HepG2 (cell line): Measurements from ENCODE around the gene HSD11B2. TPM values are rescaled to one million over a fixed set of nuclear protein-coding genes. Genes with fewer than 3 reads are reported as not detected.

ENCODE experiments used
- AHDC1 ChIP-seq: sonication (generic); formaldehyde crosslinking; IDR thresholded peaks from 2 replicates; pipeline ENCODE4 v1.5.1; 2020; ENCODE audit warnings: mild to moderate bottlenecking, missing genetic modification reagents, borderline replicate concordance
- CENPT ChIP-seq: sonication (generic); formaldehyde crosslinking; IDR thresholded peaks from 2 replicates; pipeline ENCODE4 v1.8.0; 2022; ENCODE audit warnings: low read depth, mild to moderate bottlenecking, moderate library complexity, missing genetic modification reagents
- CTCF ChIP-seq: sonication (generic); formaldehyde crosslinking; IDR thresholded peaks from 2 replicates; pipeline ENCODE4 v1.5.0; 2020; ENCODE audit warnings: mild to moderate bottlenecking, missing genetic modification reagents, moderate library complexity
- FOXA3 ChIP-seq: IDR thresholded peaks from 2 replicates; pipeline ENCODE4 v1.6.1; 2016; ENCODE audit warnings: missing genetic modification reagents, missing compliant biosample characterization
- PAX8 ChIP-seq: sonication (generic); formaldehyde crosslinking; IDR thresholded peaks from 2 replicates; pipeline ENCODE4 v1.8.0; 2022; ENCODE audit warnings: mild to moderate bottlenecking, missing genetic modification reagents, borderline replicate concordance
- TEAD3 ChIP-seq: optimal IDR thresholded peaks from 2 replicates; pipeline ENCODE3; 2016; ENCODE audit warnings: borderline replicate concordance
- ZBED4 ChIP-seq: sonication (generic); formaldehyde crosslinking; IDR thresholded peaks from 2 replicates; pipeline ENCODE4 v1.4.0; 2020; ENCODE audit warnings: missing genetic modification reagents, borderline replicate concordance
- ZFP41 ChIP-seq: sonication (generic); formaldehyde crosslinking; IDR thresholded peaks from 2 replicates; pipeline ENCODE4 v1.4.0; 2020; ENCODE audit warnings: mild to moderate bottlenecking, missing genetic modification reagents, borderline replicate concordance
- ZGPAT ChIP-seq: IDR thresholded peaks from 2 replicates; pipeline ENCODE4 v1.6.1; 2016; ENCODE audit warnings: mild to moderate bottlenecking
- ZNF225 ChIP-seq: sonication (generic); formaldehyde crosslinking; IDR thresholded peaks from 2 replicates; pipeline ENCODE4 v1.4.0; 2020; ENCODE audit warnings: mild to moderate bottlenecking, missing genetic modification reagents
- ZNF569 ChIP-seq: sonication (generic); formaldehyde crosslinking; IDR thresholded peaks from 2 replicates; pipeline ENCODE4 v1.5.0; 2020; ENCODE audit warnings: mild to moderate bottlenecking, missing genetic modification reagents, moderate library complexity, borderline replicate concordance
- polyA plus RNA-seq, 8 experiments: library from polyadenylated mRNA; depleted of rRNA in 3 of 8; stranded (reverse) in 7 of 8; unstranded in 1 of 8; fragments of >200 nt; fragmentation: Illumina TruSeq in 4 of 8; extraction: Trizol in 4 of 8; gene quantifications; 2 replicates each; pipeline versions ENCODE4 v1.2.1 to v1.2.3, GENCODE V29; 2011 to 2016; ENCODE audit warnings: low read depth in 4 of 8, missing spikeins in 1 of 8, mixed read lengths in 1 of 8; ENCODE audit not compliant: insufficient read depth in 1 of 8
- total RNA-seq, 5 experiments: library from RNA; depleted of rRNA; stranded (reverse); fragments of >200 nt; fragmentation: Illumina TruSeq; extraction: Trizol; gene quantifications; 2 replicates each; pipeline ENCODE4 v1.2.3, GENCODE V29; 2016; ENCODE audit warnings: low read depth in 1 of 5

The HSD11B2 gene
- total and polyA plus RNA-seq, 2 of the 13 experiments (the other 11 are each of a cell fraction or from before 2014, with no cell fraction given) = 8.9 to 13.6 TPM

- TF ChIP-seq AHDC1 (CRISPR knock-in tag) = peak; percentile 51; the same call in 1 of the 2 replicates
- TF ChIP-seq ZNF569 (CRISPR knock-in tag) = no peak
- no peak; the same call in 1 of the 2 replicates for TF ChIP-seq FOXA3 (CRISPR knock-in tag)
- no peak for TF ChIP-seq ZFP41
- peak; percentile 47; the same call in 1 of the 2 replicates for TF ChIP-seq ZGPAT (CRISPR knock-in tag)
- no peak for TF ChIP-seq PAX8 (CRISPR knock-in tag)
- TF ChIP-seq TEAD3 = peak; percentile 32
- no peak; the same call in 1 of the 2 replicates for TF ChIP-seq ZNF225 (CRISPR knock-in tag)
- TF ChIP-seq ZBED4 (CRISPR knock-in tag) = peak; percentile 62; the same call in 1 of the 2 replicates
- peak; percentile 65 for TF ChIP-seq CTCF (CRISPR knock-in tag)
- no peak for TF ChIP-seq CENPT (CRISPR knock-in tag)
Measured at GRCh38 chr16:67445913-67446907, 15.3 kb downstream of the HSD11B2 start (continued).
